Cerebellar nuclear complex (tissue), 1 donor: Measurements from ENCODE around the gene MDM2.
"Not testable (repeated sequence)": the region's sequence is repeated elsewhere in the genome, so short reads cannot be mapped to it uniquely, and the experiment has no call there.

ENCODE experiments used
- DNase-seq, 2 experiments: peaks; one replicate each; lab custom pipeline; 2025; lab: John Stamatoyannopoulos, UW

Gene MDM2

DNA sequence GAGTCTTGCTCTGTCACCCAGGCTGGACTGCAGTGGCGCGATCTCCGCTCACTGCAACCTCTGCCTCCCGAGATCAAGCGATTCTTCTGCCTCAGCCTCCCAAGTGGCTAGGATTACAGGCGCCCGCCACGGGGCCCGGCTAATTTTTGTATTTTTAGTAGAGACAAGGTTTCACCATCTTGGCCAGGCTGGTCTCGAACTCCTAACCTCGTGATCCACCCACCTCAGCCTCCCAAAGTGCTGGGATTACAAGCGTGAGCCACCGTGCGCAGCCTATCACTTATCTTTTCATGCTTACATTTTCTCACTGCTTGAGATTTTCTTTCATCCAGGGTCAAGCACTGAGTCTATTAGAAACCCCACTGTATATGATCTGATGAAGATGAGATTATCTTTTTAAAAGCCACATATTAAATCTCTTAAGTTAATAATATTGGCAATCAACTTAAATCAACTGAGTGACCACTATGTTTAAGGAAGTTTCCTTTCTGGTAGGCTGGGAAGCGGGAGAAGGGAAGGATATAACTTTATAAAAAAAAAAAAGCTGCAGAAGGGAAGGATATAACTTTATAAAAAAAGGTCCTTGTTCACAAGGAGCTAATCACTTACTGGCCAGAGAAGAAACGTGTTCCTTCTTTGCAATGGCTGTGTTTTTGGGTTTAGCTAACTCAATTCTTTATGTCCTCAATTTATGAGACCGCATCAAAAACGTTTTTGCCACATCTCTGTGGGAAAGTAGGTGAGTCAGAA, 1.3 kb upstream of the MDM2 start:
- DNase-seq: no peak

DNA sequence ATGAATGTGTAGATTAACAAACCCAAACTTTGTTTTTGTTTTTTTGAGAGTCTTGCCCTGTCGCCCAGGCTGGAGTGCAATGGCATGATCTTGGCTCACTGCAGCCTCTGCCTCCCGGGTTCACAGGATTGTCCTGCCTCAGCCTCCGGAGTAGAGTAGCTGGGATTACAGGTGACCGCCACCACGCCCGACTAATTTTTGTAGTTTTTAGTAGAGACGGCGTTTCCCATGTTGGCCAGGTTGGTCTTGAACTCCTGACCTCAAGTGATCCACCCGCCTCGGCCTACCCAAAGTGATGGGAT, 752 bp upstream of the MDM2 start:
- not testable (repeated sequence) for DNase-seq

DNA sequence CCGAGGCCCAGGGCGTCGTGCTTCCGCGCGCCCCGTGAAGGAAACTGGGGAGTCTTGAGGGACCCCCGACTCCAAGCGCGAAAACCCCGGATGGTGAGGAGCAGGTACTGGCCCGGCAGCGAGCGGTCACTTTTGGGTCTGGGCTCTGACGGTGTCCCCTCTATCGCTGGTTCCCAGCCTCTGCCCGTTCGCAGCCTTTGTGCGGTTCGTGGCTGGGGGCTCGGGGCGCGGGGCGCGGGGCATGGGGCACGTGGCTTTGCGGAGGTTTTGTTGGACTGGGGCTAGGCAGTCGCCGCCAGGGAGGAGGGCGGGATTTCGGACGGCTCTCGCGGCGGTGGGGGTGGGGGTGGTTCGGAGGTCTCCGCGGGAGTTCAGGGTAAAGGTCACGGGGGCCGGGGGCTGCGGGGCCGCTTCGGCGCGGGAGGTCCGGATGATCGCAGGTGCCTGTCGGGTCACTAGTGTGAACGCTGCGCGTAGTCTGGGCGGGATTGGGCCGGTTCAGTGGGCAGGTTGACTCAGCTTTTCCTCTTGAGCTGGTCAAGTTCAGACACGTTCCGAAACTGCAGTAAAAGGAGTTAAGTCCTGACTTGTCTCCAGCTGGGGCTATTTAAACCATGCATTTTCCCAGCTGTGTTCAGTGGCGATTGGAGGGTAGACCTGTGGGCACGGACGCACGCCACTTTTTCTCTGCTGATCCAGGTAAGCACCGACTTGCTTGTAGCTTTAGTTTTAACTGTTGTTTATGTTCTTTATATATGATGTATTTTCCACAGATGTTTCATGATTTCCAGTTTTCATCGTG, 612 bp downstream of the MDM2 start:
- no peak for DNase-seq

DNA sequence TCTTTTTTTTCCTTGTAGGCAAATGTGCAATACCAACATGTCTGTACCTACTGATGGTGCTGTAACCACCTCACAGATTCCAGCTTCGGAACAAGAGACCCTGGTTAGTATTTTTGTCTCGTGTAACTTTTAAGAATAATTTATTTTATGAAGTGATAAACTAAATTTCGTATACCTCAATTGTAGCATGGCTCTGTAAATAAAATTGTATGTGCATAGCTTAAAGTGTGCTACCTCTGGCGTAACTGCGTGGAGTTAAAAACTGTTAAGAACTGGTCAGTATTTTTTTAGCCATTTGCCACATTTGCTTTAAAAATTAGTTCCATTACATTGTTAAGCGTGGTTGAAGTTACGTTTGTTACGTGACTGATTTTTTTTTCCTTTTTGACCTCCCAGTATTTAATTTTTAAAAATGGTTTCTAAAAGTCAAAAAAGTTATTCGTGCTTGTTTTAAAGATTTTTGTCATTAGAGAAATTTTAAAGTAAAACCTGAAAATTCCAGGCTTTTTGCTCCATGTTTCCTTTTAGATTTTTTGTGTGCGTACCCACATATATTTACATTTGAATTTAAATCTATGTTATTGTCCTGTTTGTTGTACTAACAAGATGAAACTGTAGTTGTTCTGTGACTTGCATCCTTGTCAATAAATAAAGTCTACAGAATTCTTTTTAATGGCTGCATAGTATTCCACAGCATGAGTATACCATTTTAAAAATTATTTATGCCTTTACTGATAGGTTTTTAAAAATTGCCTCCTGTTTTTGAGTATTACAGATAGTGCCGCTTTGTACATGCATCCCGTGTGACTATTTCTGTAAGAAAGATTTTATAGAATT, 1.4 kb downstream of the MDM2 start:
- no peak for DNase-seq

DNA sequence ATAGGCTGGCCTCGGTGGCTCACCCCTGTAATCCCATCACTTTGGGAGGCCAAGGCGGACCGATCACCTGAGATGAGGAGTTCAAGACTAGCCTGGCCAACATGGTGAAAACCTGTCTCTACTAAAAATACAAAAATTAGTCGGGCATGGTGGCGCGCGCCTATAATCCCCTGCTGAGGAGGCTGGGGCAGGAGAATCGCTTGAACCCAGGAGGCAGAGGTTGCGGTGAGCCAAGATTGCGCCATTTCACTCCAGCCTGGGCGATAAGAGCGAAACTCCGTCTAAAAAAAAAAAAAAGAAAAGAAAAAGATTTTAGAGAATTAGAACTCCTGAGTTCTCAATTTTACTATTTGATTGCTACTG, 2.0 kb downstream of the MDM2 start:
- not testable (repeated sequence) for DNase-seq

DNA sequence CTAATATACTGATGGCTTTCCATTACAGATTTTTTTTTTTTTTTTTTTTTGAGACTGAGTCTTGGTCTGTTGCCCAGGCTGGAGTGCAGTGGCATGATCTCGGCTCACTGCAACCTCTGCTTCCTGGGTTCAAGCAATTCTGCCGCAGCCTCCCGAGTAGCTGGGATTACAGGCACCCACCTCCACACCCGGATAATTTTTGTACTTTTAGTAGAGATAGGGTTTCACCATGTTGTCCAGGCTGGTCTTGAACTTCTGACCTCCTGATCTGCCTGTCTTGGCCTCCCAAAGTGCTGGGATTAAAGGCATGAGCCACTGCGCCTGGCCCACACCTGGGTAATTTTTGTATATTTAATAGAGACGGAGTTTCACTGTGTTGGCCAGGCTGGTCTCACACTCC, 3.6 kb downstream of the MDM2 start:
- DNase-seq: not testable (repeated sequence)

DNA sequence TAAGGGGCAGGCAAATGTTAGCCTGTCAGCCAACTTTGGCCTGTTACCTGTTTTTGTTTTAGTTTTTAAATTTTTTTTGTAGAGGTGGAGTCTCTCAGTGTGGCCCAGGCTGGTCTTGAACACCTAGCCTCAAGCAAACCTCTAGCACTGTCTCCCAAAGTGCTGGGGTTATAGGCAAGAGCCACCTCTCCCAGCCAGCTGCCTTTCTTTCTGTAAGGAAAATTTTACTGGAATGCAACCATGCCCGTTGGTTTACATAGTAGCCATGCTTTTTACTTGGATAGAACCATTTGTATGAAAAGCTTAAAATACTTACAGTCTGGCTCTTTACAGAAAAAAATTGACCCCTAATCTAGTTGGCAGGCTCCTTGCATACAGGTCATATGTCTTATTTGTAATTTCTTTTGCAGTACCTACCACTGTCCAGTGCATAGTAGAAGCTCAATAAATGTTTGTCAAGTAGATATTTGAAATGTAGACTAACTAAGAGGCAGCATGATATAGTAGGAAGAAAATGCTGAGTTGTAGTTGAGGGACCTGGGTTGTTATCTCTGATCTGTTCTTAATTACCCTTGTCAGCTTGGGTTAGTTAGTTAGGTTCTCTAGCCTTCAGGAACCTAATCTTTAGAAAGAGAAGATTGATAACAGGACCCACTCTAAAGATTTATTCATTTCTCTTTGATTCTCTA, 4.7 kb downstream of the MDM2 start:
- no peak for DNase-seq

DNA sequence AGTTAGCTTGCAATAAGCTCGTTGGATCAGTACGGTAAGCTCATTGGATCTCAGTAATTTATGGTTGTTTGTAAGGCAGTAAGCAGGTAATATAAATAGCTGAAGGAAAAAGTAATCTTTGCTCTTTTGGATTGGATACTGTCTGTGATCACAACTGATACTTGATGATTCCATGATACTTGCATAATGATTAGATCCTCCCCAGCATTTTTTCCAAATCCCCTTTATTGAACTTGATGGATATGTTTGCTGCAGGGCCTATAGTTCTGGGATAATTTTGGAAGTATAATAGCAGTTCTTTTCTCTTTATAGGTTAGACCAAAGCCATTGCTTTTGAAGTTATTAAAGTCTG, 5.2 kb downstream of the MDM2 start:
- DNase-seq: no peak

DNA sequence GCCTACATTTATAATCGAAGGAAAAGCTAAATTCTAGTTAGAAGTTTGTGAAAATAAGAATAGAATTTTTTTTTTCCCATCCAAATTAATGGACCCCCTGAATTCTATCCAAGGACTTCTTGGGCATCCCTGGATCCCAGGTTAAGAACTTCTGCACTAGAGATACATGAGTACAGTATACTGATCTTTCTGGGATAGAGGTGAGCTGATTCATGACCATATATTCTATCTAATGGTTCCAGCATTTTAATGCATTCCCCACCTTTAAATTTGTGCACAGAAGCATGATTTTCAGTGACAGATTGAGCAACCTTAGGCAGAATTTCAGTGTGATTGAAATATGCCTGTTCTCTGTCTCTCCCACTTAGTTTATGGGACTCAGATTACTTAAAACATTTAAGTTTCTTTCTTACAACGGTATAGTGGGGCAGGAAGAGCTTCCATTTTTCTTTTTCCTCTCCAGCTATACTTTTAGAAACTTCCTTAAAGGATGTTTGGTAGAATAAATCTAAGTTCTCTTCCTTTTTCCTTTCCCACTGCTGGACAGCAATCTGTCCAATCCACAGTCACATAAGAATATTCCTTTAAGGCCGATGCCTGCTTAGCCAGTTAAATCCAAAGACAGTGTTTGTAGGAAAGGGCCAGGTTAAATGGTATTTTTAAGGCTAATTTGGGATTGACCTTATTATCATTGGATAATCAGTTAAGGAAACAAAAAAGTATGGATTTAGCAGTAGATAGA, 6.7 kb downstream of the MDM2 start:
- no peak for DNase-seq

DNA sequence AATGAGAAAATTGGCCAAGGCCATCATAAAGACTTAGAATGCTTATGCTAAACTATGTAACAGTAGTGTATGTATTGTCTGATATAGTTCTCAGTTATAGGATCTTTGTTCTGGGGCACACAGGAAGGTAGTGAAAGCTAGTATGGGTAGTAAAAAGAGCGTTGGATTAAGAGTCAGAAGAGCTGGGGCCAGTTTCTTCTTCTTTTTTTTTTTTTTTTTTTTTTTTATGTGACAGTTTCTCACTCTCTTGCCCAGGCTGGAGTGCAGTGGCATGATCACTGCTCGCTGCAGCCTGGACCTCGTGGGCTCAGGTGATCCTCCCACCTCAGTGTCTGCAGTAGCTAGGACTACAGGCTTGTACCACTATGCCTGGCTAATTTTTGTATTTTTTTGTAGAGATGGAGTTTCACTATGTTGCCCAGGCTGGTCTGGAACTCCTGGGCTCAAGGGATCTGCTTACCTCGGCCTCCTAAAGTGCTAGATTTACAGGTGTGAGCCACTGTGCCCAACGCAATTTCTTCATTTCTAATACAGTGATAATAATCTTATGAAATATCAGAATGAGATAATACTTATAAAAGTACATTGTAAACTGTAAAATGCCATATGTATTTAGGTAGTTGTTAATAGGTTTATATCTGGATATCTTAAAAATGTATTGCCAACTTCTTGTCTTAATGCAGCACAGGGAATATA, 7.4 kb downstream of the MDM2 start:
- DNase-seq: no peak

DNA sequence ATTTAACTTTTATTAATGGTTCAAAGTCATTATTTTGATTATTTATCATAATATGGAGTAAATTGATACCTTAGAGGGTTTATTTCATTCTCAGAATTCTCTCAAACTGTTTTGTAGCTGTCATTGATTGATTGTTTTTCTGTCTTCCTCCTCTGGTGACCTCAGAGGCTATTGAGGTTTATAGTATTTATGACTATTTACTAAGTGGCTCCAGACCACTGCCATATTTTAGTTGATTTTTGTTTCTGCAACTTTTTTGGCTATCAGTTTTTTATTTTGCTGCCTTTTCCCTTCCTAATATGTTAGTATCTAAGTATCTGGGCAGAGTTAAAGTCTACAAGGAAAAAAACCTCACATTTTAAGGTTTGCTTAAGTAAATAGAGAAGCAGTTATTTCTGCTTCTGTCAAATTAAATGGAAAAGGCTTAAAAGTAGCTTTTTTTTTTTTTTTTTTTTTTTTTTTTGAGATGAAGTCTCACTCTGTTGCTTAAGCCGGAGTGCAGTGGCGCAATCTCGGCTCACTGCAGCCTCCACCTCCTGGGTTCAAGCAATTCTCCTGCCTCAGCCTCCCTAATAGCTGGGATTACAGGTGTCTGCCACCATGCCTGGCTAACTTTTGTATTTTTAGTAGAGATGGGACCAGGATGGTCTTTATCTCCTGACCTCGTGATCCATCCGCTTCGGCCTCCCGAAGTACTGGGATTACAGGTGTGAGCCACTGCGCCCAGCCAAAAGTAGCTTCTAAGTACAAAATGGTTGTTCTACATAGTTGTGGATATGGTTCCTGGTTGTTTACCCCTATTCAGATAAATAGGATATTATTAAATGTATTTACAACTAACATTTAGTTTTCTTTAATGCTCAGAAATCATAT, 8.2 kb downstream of the MDM2 start:
- no peak for DNase-seq

DNA sequence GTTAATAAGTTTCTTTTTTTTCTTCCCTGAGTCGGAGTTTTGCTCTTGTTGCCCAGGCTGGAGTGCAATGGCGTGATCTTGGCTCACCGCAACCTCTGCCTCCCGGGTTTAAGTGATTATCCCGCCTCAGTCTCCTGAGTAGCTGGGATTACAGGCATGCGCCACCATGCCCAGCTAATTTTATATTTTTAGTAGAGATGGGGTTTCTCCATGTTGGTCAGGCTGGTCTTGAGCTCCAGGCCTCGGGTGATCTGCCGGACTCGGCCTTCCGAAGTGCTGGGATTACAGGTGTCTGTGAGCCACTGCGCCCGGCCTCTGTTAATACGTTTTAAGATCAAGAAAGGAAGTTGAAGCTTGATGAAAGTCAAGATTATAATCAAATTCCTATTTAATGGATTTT, 11.5 kb downstream of the MDM2 start:
- DNase-seq: not testable (repeated sequence)

DNA sequence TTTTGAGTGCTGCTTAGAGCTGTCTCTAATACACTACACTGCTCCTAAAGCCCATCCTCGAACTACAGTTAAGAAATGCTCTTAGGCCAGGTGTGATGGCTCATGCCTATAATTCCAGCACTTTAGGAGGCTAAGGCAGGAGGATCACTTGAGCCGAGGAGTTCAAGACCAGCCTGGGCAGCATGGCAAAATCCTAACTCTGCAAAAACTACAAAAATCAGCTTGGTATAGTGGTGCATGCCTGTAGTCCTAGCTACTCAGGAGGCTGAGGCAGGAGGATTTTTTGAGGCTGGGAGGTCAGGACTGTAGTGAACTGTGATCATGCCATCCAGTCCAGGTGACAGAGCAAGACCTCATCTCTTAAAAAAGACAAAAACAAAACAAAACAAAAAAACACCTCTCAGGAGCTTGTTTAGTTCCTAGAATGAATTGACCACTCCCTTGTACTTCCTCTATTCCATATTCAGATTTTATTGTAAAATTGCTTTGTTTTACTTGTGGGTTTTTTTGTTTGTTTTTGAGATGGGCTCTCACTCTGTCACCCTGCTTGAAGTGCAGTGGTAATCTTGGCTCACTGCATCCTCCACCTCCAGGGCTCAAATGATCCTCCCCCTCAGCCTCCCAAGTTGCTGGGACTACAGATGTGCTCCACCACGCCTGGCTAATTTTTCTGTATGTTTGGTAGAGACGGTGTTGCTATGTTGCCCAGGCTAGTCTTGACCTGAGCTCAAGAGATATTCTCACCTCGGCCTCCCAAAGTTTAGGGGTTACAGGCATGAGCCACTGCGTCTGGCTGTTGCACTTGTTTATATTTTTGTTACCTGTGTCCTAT, 13.6 kb downstream of the MDM2 start:
- DNase-seq: no peak

DNA sequence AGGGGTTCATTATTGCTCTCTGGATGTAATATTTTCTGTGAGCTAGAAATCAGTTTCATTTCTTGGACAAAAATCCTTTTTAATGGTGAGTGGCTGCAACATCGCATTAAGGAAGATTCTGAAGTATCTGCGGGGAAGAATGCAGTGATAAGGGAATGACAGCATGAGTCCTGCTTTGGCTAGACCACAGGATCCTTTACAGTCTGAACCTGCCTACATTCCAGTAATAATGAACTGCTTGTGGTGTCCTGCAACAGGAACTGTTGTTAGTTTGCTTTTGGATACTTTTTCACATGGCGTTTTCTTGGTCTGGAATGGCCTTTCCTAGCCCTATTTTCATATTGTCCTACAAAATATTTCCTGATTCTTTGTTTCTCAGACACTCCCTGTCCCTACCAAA, 15.7 kb downstream of the MDM2 start:
- DNase-seq: no peak

DNA sequence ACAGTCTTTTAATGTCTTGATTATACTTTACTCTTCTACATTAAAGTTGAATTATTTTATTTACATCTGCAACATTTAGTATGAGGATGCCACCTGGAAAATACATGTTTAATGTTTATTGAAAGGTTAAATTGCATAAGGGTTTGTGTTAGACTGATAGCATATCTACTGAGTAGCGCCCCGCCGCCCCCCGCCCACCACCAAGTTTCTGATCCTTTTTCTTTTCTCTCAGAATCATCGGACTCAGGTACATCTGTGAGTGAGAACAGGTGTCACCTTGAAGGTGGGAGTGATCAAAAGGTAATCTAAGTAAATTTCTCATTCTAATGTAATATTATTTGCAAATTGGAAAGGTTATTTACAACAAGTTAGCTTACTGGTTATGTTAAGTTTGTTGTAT, 16.2 kb downstream of the MDM2 start:
- DNase-seq: no peak

DNA sequence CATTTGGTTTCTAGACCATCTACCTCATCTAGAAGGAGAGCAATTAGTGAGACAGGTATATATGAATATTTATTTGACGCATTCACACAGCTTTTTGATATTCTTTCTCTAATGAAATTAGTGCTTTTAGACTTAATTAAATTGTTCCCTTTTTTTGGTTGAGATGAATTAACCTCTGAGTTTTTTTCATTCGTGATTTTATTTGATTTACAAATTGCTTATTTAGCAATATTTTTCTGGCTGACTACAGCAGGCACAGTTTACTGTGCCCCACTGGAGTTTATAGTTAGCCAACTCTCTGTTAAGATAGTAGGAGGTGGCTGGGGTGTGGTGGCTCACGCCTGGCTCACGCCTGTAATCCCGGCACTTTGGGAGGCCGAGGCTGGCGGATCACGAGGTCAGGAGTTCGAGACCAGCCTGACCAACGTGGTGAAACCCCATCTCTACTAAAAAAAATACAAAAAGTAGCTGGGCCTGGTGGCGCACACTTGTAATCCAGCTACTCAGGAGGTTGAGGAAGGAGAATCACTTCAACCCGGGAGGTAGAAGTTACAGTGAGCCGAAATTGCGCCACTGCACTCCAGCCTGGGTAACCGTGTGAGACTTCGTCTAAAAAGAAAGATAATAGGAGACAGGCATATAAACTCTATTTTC, 16.7 kb downstream of the MDM2 start:
- no peak for DNase-seq

DNA sequence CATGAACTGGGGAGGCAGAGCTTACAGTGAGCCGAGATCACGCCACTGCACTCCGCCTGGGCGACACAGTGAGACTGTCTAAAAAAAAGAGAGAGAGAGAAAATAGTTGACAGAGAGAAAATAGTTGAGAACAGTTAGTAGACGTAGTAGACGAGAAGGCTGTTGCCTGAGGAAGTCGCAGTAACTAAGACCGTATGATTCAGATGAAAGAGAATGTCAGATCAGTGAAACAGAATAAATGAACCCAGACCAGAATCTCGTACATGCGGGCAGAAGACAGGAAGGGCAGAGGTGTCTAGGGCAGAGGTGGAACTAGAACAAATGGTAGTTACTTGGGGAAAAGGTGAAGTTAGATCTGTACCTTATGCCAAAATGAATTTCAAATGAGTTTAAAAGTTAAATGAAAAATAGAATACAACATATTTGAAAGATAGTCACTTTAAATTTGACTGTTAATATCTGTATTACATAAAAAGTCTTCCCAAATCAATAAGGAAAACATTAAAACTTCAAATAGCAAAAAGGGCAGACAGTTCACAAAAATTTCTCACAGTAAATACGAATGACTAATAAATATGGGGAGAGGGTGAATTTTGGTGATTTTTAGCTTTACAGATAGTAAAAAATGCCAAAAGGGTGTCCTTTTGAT, 17.7 kb downstream of the MDM2 start:
- DNase-seq: no peak
